ENCODE data around the gene DIS3L. TPM values are rescaled to one million over a fixed set of nuclear protein-coding genes. Genes with fewer than 3 reads are reported as not detected.

The DIS3L gene
- 22.4 and 34.1 TPM in 2 replicates for total RNA-seq

DNA sequence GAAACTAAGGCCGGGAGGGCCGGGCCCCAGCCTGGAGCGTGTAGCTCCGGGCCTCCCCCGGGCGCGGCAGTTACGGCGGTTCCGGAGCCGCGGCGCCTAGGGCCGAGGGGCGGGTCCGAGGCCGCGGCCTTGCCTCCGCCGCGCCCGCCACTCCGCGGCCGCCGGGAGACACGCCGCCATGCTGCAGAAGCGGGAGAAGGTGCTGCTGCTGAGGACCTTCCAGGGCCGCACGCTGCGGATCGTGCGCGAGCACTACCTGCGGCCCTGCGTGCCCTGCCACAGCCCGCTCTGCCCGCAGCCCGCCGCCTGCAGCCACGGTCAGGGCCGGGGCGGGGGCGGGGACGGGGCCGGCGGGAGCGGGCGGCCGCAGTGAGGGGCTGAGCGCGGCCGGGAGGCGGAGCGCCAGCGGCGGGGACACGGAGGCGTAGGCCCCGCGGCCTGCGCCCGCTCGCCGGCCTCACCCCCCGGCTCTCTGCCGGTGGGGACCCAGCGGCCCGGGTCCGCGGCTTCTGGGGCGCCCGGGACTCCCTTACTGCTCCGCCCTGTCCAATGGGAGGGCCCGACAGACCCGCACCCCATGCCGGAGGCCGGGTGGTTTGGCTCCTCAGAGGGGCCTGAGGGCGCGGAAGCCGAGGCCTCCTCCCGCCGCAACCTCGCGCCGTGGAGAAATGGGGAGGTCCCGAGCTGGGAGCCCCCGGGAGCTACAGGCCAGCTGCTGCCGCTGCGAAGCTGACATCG is at the start of gene DIS3L:
Gene DIS3L (plus strand): TSS at position 150 of the 738 bp plus-strand sequence. CDS start 29 bp downstream, at position 179.

DNA sequence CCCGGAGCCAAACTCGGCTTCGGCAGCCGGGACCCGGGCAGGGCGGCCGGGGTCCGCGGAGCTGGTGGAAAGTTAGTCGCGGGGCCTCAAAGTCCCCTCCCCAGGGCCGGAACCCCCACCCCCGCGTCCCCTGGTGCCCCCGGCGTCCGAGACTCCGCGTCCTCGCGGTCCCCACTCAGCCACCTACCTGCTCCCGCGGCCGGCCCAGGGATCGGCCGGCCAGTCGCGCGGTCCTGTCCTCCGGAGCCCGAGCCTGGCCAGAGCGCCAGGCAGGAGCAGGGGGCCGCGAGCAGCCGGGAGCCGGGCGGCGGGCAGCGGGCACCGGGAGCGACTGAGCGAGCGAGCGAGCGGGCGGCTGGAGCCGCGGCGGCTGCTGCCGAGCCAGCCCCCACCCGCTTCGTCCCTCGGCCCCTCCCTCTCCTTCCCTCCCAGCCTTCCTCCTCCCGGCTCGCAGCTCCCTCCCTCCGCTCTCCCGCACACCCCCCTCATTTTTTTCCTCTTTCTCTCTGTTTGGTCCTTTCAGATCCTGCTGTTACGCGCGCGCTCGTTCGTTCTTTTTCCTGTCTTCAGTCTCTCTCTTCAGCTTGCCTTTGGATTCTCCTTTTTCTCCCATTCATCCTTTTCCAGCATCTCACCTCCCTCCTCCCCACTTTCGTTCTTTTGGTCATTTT is 39.8 kb upstream of the DIS3L start, which contains the start of gene MEGF11:
Gene MEGF11 (minus strand): TSS at position 333 of the 671 bp plus-strand sequence. CDS start 125,347 bp downstream, outside the sequence.

DNA sequence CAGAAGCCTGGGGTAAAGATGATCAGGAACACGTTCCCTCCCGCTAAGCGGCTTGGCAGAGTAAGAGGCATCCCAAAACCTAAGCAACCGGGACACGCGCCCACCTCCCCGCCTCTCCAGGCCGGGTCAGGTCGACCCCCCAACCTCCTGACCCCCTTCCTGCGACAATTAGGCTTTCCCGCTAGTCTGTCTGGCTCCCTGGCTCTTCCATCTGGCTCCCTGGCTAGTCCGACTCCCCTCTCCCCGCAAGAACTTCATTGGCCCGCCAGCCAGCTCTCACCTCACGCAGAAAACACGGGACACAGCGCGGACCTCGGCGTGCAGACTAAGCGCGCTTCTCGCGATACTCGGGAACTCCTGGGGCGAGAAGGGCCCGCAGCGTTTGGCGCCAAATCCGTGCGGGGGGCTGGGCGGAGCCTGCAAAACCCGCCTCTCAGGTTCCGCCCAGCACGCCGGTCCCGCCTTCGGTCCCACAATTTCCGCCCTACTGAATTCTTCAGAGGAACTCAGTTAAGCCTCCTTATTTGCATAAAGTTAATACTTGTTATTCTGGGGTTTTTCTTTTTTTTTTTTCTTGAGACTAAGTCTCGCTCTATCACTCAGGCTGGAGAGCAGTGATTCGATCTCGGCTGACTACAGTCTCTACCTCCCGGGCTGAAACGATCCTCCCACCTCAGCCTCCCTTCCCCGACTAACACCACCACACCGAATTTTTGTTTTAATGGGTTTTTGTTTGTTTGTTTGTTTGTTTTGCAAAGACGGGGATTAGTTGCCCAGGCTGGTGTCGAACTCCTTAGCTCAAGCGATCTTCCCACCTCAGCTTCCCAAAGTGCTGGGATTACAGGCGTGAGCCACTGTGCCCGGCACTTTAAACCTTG is 63.2 kb downstream of the DIS3L start, which contains the start of gene TIPIN:
Gene TIPIN (minus strand): TSS at position 327 of the 878 bp plus-strand sequence. CDS start 3,738 bp downstream, outside the sequence.

Other genes starting within 250 kb of the DIS3L start
- gene MEGF11, start 39.8 kb upstream of the DIS3L start, total RNA-seq = not detected in 2 replicates
- 9.9 and 10.0 TPM in 2 replicates for gene TIPIN, start 63.1 kb downstream of the DIS3L start, total RNA-seq
- 12.0 and 25.8 TPM in 2 replicates for gene MAP2K1, start 93.3 kb downstream of the DIS3L start, total RNA-seq
- gene SNAPC5, start 204.2 kb downstream of the DIS3L start, total RNA-seq = 25.1 and 37.2 TPM in 2 replicates
- gene RPL4, start 211.3 kb downstream of the DIS3L start, total RNA-seq = 1,294 and 2,763 TPM in 2 replicates
- gene ZWILCH, start 211.8 kb downstream of the DIS3L start, total RNA-seq = 7.8 and 10.7 TPM in 2 replicates